CD4-positive, alpha-beta T cell treated with Interleukin-12 subunit alpha and Interleukin-12 subunit beta, for 1 hour (primary cell): ENCODE data around the gene GAS7.
"Not testable (repeated sequence)": the region's sequence is repeated elsewhere in the genome, so short reads cannot be mapped to it uniquely, and the experiment has no call there.

Source experiments
- DNase-seq: peaks from one replicate; pipeline ENCODE4 v3.0.0-alpha.2; 2020

GAS7 gene

GRCh38 chr17:10105513-10106001 is 92.8 kb downstream of the GAS7 start:
- DNase-seq = no peak

- no peak for DNase-seq
These were observed 94.7 kb downstream of the GAS7 start for GRCh38 chr17:10103712-10104111.

GRCh38 chr17:10102817-10103216 is 95.6 kb downstream of the GAS7 start:
- no peak for DNase-seq

GRCh38 chr17:10099051-10099571 is 99.3 kb downstream of the GAS7 start:
- no peak for DNase-seq

- no peak for DNase-seq
These were observed 101.8 kb downstream of the GAS7 start for GRCh38 chr17:10096596-10096995.

GRCh38 chr17:10095295-10095694 is 103.1 kb downstream of the GAS7 start:
- DNase-seq = not testable (repeated sequence)

GRCh38 chr17:10094797-10095196 is 103.6 kb downstream of the GAS7 start:
- DNase-seq = no peak

GRCh38 chr17:10092595-10092994 is 105.8 kb downstream of the GAS7 start:
- no peak for DNase-seq

GRCh38 chr17:10091046-10091445 is 107.4 kb downstream of the GAS7 start:
- no peak for DNase-seq

- DNase-seq = no peak
These were observed 109.1 kb downstream of the GAS7 start for GRCh38 chr17:10089196-10089804.

GRCh38 chr17:10088444-10088843 is 110.0 kb downstream of the GAS7 start:
- no peak for DNase-seq

- no peak for DNase-seq
These were observed 111.1 kb downstream of the GAS7 start for GRCh38 chr17:10087355-10087754.

GRCh38 chr17:10083864-10084263 is 114.5 kb downstream of the GAS7 start:
- DNase-seq = no peak

GRCh38 chr17:10082795-10083194 is 115.6 kb downstream of the GAS7 start:
- DNase-seq = no peak

GRCh38 chr17:10081571-10082169 is 116.7 kb downstream of the GAS7 start:
- peak; percentile 35 for DNase-seq

- peak; percentile 26 for DNase-seq
These were observed 120.7 kb downstream of the GAS7 start for GRCh38 chr17:10077561-10078299.

- DNase-seq = no peak
These were observed 122.5 kb downstream of the GAS7 start for GRCh38 chr17:10075919-10076318.

GRCh38 chr17:10073941-10074340 is 124.5 kb downstream of the GAS7 start:
- no peak for DNase-seq

- no peak for DNase-seq
These were observed 125.6 kb downstream of the GAS7 start for GRCh38 chr17:10072556-10073425.

GRCh38 chr17:10072086-10072485 is 126.3 kb downstream of the GAS7 start:
- no peak for DNase-seq

- no peak for DNase-seq
These were observed 127.3 kb downstream of the GAS7 start for GRCh38 chr17:10071141-10071540.

GRCh38 chr17:10070690-10071089 is 127.7 kb downstream of the GAS7 start:
- DNase-seq = no peak

- no peak for DNase-seq
These were observed 129.1 kb downstream of the GAS7 start for GRCh38 chr17:10069301-10069700.
